Choroid plexus epithelial cell (primary cell): Measurements from ENCODE around the gene KPNB1.

Experiments
- DNase-seq: peaks from one replicate; pipeline ENCODE4 v3.0.0-alpha.2; 2010; ENCODE audit warnings: low read depth
- H3K4me3 ChIP-seq: 2 replicates; pipeline ENCODE4 v1.5.1; 2011; ENCODE audit warnings: low read depth, mild to moderate bottlenecking, control low read depth, low read length, moderate library complexity
- TF ChIP-seq, protein P1 (sequence below): conservative IDR thresholded peaks from 2 replicates; pipeline ENCODE4 v1.5.1; 2011; ENCODE audit warnings: low read depth, mild to moderate bottlenecking, control low read depth, inconsistent platforms, low read length, moderate library complexity

The KPNB1 gene

DNA sequence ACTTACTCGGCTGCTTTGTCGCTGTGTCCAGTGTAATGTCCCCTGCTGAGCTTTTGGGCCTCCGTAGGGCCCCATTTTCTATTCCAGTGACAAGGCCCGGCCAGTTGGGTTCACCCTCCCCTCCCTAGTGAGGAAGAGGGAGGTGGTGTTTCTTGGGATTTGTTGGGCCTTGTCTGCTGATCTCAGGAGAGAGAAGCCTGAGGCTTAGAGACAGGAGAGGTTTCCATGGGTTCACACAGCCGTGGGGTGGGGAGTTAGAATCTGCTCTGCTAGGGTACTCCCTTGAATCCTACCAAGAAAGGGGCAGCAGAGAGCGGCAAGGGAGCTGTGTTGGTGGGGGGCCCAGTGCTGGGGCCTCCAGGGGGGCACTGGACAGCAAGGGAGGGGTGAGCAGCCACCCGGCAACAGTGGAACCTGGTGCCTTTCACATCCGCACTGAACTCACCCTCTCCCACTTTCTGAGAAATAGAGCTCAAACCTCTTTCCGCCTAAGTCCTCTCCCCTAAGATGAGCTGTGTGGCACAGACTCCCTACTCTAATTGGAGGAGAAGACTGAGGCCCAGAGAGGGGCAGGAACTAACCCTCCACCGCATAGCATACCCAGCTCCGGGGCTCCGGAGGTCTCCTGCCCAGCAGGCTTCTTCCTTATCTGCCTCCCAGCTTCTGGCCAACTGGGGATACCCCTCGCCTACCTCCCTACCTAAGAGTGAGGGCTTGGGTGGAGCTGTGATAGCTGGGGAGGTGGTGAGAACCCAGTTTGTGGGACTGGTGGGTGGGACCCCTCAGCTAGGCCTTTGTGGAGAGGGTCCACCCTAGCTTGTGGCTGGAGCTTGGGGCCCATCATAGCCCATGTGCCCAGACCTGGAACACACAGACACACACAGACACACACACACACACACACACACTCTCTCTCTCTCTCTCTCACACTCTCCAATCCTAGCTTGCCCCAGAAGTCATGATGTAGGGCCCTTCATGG, 51.0 kb downstream of the KPNB1 start:
- H3K4me3 ChIP-seq: no peak overlapping the region
- no peak for DNase-seq

DNA sequence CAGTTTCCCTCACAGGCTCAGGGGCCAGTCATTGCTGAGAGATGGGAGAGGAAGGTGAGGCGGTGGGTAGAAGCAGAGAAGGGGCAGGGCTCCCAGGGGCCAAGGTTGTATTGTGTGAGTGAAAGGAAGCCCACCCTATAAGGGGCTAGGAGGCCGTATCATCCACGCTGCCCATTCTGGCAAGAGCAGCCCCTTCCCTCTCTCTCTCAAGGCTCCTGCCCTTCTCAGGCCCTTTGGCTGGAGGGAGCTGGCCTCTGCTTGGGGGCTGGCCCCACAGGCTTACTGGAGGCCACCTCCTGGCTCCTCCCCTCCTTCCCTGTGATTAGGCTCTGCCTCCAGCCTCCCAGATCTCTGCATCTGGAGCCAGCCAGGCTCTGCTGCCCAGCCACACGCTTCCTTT, 51.9 kb downstream of the KPNB1 start:
- H3K4me3 ChIP-seq: no peak overlapping the region
- no peak for DNase-seq
- TF ChIP-seq, protein P1, sequence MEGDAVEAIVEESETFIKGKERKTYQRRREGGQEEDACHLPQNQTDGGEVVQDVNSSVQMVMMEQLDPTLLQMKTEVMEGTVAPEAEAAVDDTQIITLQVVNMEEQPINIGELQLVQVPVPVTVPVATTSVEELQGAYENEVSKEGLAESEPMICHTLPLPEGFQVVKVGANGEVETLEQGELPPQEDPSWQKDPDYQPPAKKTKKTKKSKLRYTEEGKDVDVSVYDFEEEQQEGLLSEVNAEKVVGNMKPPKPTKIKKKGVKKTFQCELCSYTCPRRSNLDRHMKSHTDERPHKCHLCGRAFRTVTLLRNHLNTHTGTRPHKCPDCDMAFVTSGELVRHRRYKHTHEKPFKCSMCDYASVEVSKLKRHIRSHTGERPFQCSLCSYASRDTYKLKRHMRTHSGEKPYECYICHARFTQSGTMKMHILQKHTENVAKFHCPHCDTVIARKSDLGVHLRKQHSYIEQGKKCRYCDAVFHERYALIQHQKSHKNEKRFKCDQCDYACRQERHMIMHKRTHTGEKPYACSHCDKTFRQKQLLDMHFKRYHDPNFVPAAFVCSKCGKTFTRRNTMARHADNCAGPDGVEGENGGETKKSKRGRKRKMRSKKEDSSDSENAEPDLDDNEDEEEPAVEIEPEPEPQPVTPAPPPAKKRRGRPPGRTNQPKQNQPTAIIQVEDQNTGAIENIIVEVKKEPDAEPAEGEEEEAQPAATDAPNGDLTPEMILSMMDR: no peak

More for the DNA sequence above, 51.0 kb downstream of the KPNB1 start:
- TF ChIP-seq, protein P1: no peak

DNA sequence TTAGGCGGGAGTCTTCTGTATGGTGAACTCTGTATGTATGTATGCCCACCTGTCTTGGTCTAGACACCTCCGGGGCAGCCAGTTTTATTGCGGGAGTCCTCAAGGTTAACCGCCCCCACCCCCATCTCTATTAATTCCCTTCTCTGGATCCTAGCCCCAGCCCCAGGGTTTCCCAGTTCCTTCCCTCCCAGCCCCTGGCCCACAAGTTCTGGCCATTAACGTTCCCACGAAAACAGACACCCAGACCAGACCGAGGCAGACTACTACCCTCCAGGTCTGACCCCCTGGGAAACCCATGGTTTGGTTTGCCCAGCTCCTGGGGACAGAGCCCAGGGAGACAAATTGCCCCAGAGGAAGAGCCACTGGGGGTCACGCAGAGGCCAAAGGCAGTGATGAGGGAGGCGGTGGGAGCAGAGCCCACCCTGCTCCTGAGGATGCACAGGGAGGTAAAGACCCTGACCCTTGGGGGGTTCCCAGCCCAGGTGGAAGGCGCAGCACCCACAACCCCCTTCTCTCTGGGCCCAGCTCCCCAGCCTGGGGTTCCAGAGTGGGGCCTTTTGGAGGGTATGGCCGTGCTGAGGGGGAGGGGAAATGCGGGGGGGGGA, 52.8 kb downstream of the KPNB1 start:
- TF ChIP-seq, protein P1: no peak
- no peak for DNase-seq
- no peak overlapping the region for H3K4me3 ChIP-seq

DNA sequence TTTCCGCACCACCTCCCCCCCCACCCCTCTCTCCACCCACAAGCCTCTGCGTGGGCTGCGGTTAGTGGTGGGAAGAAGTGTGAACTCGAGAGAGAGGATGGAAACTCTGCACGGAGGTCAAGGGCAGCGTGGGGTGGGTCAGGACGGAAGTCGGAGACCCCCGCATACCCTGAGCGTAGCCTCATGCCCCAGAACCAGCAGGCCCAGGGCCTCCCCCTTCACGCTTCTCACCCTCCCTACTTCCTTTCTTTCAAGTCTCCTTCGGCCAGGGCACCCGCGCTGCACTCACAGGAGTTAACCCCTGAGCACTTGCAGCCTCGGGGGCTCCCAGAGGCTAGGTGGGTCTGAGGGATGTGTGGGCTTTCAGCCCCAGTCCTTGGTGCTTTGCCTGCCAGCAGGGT, 53.5 kb downstream of the KPNB1 start:
- DNase-seq: no peak
- H3K4me3 ChIP-seq: no peak overlapping the region
- TF ChIP-seq, protein P1: no peak

DNA sequence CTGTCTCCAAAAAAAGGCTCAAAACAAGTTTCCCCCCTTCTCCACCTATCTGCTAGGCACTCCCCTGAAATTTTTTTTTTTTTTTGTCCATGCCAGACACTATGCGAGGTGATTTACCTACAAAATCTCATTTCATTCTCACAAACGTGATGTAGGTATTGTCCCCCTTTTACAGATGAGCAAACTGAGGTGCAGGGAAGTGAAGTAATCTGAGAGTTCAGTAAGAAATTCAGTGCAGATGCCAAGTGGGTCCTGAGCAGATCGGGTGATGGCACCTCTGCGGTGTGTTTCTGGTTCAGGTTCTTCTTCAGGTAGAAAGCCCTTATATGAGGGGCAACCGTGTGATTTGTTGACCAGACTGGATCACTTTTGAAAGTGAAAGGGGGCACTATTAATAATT, 54.0 kb downstream of the KPNB1 start:
- no peak overlapping the region for H3K4me3 ChIP-seq
- no peak for DNase-seq
- TF ChIP-seq, protein P1: no peak

DNA sequence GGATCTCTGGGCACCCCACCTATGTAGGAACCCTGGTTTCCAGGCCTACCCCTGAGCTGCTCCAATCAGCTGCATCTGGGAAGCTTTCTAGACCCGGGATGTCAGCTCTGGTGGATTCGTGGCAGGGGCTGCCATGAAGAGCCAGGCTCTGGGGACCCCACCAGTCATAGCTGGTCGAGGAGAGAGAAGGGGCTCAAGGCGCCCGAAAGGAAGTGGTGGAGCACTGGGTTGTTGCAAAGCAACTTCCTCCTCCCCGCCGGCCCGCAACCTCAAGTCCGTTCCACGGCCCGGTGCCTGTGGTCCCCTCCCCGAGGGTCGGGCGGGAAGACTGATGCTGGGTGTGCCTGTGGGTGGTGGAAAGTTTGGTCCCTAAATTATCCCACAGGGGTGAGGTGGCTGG, 54.4 kb downstream of the KPNB1 start:
- no peak overlapping the region for H3K4me3 ChIP-seq
- no peak for DNase-seq
- TF ChIP-seq, protein P1: no peak
